ENCODE measurements around the gene CAPN7.

GRCh38 chr3:15284121-15284889, 78.3 kb downstream of the CAPN7 start:
- TF ChIP-seq CTCF (IDR thresholded peaks at IDR 0.05) (no peak), POLR2A (IDR thresholded peaks at IDR 0.05) (no peak)
